ENCODE data around the gene LRRC61.

DNA sequence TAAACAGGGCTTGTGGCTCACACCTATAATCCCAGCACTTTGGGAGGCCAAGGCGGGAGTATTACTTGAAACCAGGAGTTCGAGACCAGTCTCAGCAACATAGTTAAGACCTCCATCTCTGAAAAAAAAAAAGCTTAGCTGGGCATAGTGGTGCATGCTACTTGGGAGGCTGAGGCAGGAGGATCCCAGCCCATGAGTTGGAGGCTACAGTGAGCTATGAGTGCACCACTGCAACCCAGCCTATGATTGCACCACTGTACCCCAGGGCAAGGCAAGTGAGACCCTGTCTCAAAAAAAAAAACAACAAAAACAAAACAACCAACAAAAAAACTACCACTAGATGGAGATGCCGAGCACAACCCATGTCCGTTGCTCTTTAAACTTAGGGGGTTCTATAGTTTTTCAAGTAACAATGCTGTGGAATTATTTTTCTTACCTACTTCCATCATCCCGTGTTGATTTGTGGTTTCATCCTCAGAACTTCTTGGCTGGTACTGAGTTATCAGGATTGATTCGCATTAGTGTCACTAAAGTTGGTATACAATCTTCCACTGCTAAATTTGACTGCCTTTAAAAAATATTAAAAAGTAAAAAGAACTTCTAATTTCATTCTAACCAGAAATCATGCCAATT lies 33.2 kb downstream of the LRRC61 start:
- no peak for TF ChIP-seq GATA2 (IDR thresholded peaks at IDR 0.05; ENCODE audit: low read depth, low read length)
- no peak for TF ChIP-seq GATA3 (IDR thresholded peaks at IDR 0.05; ENCODE audit: low read depth, low read length)
